ENCODE measurements around the gene UBQLN1.

The UBQLN1 gene

DNA sequence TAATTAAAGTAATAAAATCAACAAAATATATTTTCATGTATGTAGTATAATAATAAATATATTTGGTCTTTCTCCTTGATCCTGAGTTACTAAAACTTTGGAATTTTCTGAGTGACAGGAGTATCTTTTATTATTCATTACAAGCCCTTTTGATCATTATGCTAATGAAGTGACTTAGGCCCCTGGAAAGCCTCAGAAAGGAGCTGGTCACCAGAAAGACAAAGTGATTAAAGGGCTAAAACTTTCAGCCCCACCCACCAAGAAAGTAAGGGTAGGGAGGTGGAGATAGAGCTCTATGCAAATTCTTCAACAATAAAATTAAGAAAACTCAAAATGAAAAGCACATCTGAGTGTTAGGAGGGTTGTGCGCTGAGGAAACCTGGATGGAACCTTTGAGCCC lies 27.5 kb downstream of the UBQLN1 start:
- TF ChIP-seq POLR2A (IDR thresholded peaks at IDR 0.05; ENCODE audit: low read depth, low read length) (no peak), TAF1 (IDR thresholded peaks at IDR 0.05; ENCODE audit: borderline replicate concordance, low read depth, low read length) (no peak), POLR2AphosphoS5 (IDR thresholded peaks at IDR 0.05; ENCODE audit: low read depth, low read length) (no peak)
- no peak for FAIRE-seq
- DNase-seq (ENCODE audit: insufficient read length): no peak

DNA sequence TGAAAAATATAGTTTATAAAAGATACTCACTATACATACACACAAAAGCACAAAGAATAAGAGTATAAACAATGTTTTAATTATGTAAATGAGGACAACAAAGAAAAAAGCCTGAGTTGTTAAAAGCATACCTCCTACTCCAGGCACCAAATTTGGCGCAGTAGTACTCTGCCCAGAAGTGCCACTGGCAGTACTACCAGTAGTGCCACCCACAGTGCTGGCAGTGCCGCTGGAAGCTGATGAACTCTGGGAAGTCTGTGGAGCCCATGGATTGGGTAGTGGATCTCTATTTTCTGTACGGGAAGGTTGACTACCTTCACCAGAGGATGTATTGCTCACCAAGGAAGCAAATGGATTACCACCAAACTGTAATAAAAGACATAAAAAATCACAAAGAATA lies 30.2 kb downstream of the UBQLN1 start:
- TF ChIP-seq POLR2AphosphoS5 (IDR thresholded peaks at IDR 0.05; ENCODE audit: low read depth, low read length) (no peak), TAF1 (IDR thresholded peaks at IDR 0.05; ENCODE audit: borderline replicate concordance, low read depth, low read length) (no peak), POLR2A (IDR thresholded peaks at IDR 0.05; ENCODE audit: low read depth, low read length) (no peak)
- no peak for FAIRE-seq

DNA sequence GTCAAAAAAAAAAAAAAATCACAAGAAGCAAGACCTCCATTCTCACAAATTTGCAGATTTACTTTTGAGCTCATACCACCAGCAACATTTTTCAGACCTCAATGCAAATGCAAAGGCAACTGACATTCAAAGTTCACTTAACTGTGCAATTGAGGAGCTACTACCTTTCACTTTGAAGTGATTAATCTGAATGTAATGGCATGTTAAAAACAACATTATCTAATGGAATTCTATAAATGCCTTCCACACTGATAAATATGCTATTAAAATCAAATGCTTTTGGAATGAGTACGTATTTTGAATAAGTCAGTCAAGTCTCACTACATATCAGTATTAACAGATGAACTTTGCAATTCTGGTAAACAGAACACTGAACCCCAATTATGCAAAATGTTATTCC lies 32.3 kb downstream of the UBQLN1 start:
- DNase-seq (ENCODE audit: insufficient read length): no peak
- no peak for FAIRE-seq
- no peak for TF ChIP-seq TAF1 (IDR thresholded peaks at IDR 0.05; ENCODE audit: borderline replicate concordance, low read depth, low read length)
- no peak for TF ChIP-seq POLR2A (IDR thresholded peaks at IDR 0.05; ENCODE audit: low read depth, low read length)
- no peak for TF ChIP-seq POLR2AphosphoS5 (IDR thresholded peaks at IDR 0.05; ENCODE audit: low read depth, low read length)

More for the DNA sequence above, 30.2 kb downstream of the UBQLN1 start:
- DNase-seq (ENCODE audit: insufficient read length): no peak

DNA sequence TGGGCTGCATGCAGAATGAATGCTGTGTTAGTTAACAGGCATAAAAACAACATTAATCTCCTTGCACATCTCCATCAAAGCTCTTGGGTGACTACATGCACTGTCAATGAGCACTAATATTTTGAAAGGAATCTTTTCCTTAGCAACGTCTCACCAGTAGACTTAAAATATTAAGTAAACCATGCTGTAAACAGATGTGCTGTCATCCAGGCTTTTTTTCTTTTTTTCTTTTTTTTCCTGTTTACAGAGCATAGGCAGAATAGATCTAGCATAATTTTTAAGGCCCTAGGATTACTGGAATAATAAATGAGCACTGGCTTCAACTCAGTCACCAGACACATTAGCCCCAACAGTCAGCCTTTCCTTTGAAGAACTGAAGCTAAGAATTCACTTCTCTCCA lies 36.3 kb downstream of the UBQLN1 start:
- no peak for FAIRE-seq
- DNase-seq (ENCODE audit: insufficient read length): no peak
- TF ChIP-seq POLR2AphosphoS5 (IDR thresholded peaks at IDR 0.05; ENCODE audit: low read depth, low read length) (no peak), TAF1 (IDR thresholded peaks at IDR 0.05; ENCODE audit: borderline replicate concordance, low read depth, low read length) (no peak), POLR2A (IDR thresholded peaks at IDR 0.05; ENCODE audit: low read depth, low read length) (no peak)

DNA sequence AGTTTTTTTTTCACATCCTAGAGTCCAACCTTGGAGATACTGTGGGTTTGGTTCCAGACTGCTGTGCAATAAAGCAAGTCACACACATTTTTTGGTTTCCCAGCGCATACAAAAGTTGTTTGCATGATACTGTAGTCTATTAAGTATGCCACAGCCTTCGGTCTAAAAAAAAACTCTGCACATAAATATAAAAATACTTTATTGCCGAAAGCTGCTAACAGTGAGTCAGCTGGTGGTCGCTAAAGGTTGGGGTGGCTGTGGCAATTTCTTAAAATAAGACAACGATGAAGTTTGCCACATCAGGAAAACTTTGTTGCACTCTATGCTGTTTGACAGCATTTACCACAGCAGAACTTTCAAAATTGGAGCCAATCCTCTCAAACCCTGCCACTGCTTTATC lies 37.4 kb downstream of the UBQLN1 start:
- TF ChIP-seq TAF1 (IDR thresholded peaks at IDR 0.05; ENCODE audit: borderline replicate concordance, low read depth, low read length): no peak
- TF ChIP-seq POLR2A (IDR thresholded peaks at IDR 0.05; ENCODE audit: low read depth, low read length): no peak
- no peak for TF ChIP-seq POLR2AphosphoS5 (IDR thresholded peaks at IDR 0.05; ENCODE audit: low read depth, low read length)
- FAIRE-seq (no peak), DNase-seq (ENCODE audit: insufficient read length) (no peak)

DNA sequence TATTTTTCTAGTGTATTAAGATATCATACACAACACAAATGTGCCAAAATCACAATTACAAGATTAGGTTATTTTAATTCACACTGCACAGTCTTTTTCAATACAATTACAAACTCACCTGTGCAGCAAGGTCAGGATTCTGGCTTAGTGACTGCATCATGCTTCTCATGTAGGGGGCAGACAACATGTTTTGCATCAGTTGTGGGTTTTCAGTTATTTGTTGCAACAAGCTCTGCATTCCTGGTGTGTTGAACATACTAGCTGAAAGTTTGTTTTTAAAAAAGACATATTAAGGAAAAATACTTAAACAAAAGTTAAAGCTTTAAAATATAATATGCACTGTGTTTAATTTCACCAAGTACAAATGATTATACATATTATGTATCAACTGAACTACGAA lies 38.7 kb downstream of the UBQLN1 start:
- TF ChIP-seq POLR2AphosphoS5 (IDR thresholded peaks at IDR 0.05; ENCODE audit: low read depth, low read length) (no peak), TAF1 (IDR thresholded peaks at IDR 0.05; ENCODE audit: borderline replicate concordance, low read depth, low read length) (no peak), POLR2A (IDR thresholded peaks at IDR 0.05; ENCODE audit: low read depth, low read length) (no peak)
- no peak for DNase-seq (ENCODE audit: insufficient read length)
- FAIRE-seq: no peak

DNA sequence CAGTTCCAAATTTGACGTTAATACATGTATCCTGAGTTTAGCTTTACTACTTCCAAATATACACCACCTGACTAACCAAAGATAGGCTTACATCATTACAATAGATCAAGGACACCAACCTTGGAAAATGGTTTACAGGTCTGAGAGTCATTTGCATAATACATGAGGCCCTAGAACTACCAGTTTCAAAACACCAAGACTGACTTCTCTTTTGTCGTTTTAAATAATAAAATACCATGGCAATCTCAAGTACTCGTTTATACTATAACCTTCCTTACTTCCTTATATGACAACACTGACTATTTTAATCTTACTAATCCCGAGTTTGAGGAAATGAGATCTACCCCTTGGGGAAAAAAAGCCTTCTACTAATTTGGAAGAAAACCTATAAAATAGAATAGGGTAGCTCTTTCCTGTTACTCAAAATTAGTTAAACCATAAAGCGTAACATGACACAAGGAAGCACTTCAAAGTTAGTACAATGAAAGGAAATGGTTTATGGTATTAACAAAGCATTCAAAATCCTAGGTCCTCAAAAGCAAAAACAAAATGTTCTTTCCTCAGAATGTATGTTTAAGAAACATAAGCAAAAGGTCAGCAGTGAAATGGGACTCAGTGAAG lies 42.1 kb downstream of the UBQLN1 start:
- no peak for DNase-seq (ENCODE audit: insufficient read length)
- no peak for FAIRE-seq
- TF ChIP-seq POLR2AphosphoS5 (IDR thresholded peaks at IDR 0.05; ENCODE audit: low read depth, low read length) (no peak), TAF1 (IDR thresholded peaks at IDR 0.05; ENCODE audit: borderline replicate concordance, low read depth, low read length) (no peak), POLR2A (IDR thresholded peaks at IDR 0.05; ENCODE audit: low read depth, low read length) (no peak)

DNA sequence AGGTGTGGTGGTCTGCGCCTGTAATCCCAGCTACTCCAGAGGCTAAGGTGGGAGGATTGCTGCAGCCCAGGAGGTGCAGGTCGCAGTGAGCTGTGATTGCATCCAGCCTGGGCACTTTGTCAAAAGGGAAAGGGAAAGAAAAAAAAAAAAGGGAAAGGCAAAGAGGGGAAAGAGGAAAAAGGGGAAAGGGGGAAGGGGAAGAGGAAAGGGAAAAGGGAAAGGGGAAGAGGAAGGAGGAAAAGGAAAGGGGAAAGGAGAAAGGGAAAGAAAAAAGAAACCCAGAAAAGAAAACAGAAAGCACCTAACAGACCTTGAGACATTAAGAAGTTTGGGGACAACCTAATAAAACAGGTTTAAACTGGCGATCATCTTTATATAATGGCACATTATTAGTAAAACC lies 44.8 kb downstream of the UBQLN1 start:
- no peak for DNase-seq (ENCODE audit: insufficient read length)
- FAIRE-seq: no peak
- TF ChIP-seq POLR2A (IDR thresholded peaks at IDR 0.05; ENCODE audit: low read depth, low read length) (no peak), POLR2AphosphoS5 (IDR thresholded peaks at IDR 0.05; ENCODE audit: low read depth, low read length) (no peak), TAF1 (IDR thresholded peaks at IDR 0.05; ENCODE audit: borderline replicate concordance, low read depth, low read length) (no peak)

DNA sequence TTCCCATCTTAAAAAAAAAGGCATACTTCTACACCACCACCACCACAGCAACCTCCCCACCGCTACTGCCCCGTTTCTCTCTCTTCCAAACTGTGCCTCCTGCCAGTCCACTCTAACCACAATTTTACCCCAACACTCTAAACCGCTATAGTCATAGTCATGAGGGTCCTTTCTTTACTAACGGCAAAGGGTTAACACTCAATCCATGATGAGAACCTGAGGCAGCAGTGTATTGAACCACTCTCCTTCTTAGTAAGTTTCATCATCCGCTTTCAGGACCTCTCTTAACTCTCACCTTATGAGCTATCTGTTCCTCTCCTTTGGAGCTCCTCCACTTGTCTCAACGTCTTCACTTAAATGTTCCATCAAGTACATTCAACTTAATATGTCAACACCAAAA lies 50.8 kb downstream of the UBQLN1 start:
- DNase-seq (ENCODE audit: insufficient read length) (no peak), FAIRE-seq (peak; percentile 65)
- TF ChIP-seq TAF1 (IDR thresholded peaks at IDR 0.05; ENCODE audit: borderline replicate concordance, low read depth, low read length): no peak
- no peak for TF ChIP-seq POLR2A (IDR thresholded peaks at IDR 0.05; ENCODE audit: low read depth, low read length)
- TF ChIP-seq POLR2AphosphoS5 (IDR thresholded peaks at IDR 0.05; ENCODE audit: low read depth, low read length): no peak

DNA sequence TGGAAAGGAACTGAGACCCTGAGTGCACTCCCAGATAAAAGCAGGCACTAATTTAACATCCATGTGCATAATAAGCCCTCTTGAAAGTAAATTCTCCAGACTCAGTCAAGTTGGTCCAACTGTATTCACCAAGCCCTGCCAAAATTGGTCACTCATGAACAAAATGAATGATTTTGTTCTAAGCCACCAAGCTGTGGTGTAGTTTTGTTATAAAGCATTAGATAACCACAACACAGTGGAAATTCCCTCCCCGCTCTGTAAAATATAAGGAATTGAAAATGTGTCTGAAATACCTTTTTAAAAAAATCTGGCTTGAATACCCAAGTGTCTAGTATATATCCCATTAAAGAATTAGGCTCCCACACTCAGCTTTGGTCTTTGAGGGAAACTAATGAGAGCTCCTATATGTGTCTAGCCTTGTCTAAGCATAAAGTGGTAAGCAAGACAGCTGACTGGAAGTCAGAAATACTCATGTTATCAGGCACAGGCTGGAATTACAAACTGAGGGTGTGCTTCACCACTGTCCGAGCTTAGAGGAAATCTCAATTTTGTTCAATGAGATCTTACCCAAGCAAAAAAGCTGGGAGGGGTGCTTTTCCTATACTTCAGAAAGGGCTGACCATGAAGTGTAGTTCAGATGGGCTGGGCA lies 51.6 kb downstream of the UBQLN1 start:
- FAIRE-seq: peak; percentile 77
- TF ChIP-seq POLR2A (IDR thresholded peaks at IDR 0.05; ENCODE audit: low read depth, low read length) (no peak), TAF1 (IDR thresholded peaks at IDR 0.05; ENCODE audit: borderline replicate concordance, low read depth, low read length) (no peak), POLR2AphosphoS5 (IDR thresholded peaks at IDR 0.05; ENCODE audit: low read depth, low read length) (no peak)
- no peak for DNase-seq (ENCODE audit: insufficient read length)

DNA sequence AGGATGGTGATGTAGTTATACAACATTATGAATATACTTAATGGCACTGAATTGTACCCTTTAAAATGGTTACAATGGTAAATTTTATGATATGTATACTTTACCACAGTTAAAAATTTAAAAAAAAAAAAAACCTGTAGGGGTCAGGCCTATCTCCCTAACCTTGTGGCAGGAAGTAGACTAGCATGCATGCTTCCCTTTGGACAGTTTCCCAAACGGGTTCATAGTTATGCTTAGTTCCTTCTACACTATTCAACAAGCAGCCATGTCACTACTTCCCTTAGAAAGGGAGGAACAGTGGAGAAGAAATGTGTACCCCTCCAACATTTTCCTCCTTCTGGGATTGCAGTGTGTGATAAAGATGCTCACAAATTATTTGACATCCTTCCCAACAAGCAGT lies 52.3 kb downstream of the UBQLN1 start:
- no peak for DNase-seq (ENCODE audit: insufficient read length)
- no peak for TF ChIP-seq TAF1 (IDR thresholded peaks at IDR 0.05; ENCODE audit: borderline replicate concordance, low read depth, low read length)
- no peak for TF ChIP-seq POLR2A (IDR thresholded peaks at IDR 0.05; ENCODE audit: low read depth, low read length)
- no peak for TF ChIP-seq POLR2AphosphoS5 (IDR thresholded peaks at IDR 0.05; ENCODE audit: low read depth, low read length)
- FAIRE-seq: no peak

DNA sequence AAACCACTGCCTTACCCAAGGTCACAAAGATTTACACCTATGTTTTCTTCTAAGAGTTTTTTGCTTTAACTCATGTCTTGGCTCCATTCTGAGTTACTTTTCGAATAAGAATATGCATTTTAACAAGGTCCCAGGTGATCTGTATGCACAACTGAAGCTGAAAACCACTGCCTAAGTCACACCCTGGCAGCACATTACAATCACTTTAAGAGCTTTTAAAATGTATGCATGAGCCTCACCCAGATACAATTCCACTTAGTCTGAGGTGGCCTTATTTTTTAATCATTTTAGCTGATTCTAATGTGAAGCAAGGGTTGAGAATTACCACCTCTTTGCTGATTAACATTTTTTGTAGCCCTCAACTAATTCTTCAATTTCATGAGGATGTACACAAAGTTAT lies 55.3 kb downstream of the UBQLN1 start:
- no peak for TF ChIP-seq POLR2AphosphoS5 (IDR thresholded peaks at IDR 0.05; ENCODE audit: low read depth, low read length)
- no peak for TF ChIP-seq TAF1 (IDR thresholded peaks at IDR 0.05; ENCODE audit: borderline replicate concordance, low read depth, low read length)
- no peak for TF ChIP-seq POLR2A (IDR thresholded peaks at IDR 0.05; ENCODE audit: low read depth, low read length)
- no peak for FAIRE-seq
- no peak for DNase-seq (ENCODE audit: insufficient read length)
